Measurements from ENCODE around the gene PRELID1. TPM values are rescaled to one million over a fixed set of nuclear protein-coding genes. Genes with fewer than 3 reads are reported as not detected.
"Not testable (repeated sequence)": the region's sequence is repeated elsewhere in the genome, so short reads cannot be mapped to it uniquely, and the experiment has no call there.

Gene PRELID1
- total RNA-seq (10 to 100 TPM; 32.3 to 69.8 (median 36.2) TPM), polyA plus RNA-seq (100 to 1,000 TPM in 1 of 2 donors, 10 to 100 TPM in 1; 53.9 to 166 TPM)
- long read RNA-seq, donor 1, transcript PRELID1-201 (5 exons, 1,261 nt) = major isoform, 62 of 65 reads
- long read RNA-seq, donor 1, partial matches to known transcripts = 3 of 65 reads
- long read RNA-seq, donor 1, other reads (novel, unspliced or antisense) = 0 of 65 reads
- long read RNA-seq, donor 2, transcript PRELID1-201 (5 exons, 1,261 nt) = major isoform, 76 of 80 reads
- long read RNA-seq, donor 2, partial matches to known transcripts = 2 of 80 reads
- long read RNA-seq, donor 2, other reads (novel, unspliced or antisense) = 2 of 80 reads
- long read RNA-seq, donor 3, transcript PRELID1-201 (5 exons, 1,261 nt) = major isoform, 82 of 84 reads
- long read RNA-seq, donor 3, partial matches to known transcripts = 0 of 84 reads
- long read RNA-seq, donor 3, other reads (novel, unspliced or antisense) = 2 of 84 reads

- peak; percentile 82 to 93 (median 86) for ATAC-seq
- Histone ChIP-seq H3K27me3 (no peaks in the 10 kb centered on the region), H3K4me3 (peak within 1 kb of the TSS; percentile 67 to 100 (median 94)), H3K4me1 (peaks cover 20 to 85% (median 52%) of the 10 kb centered on the region in 9 donors), H3K36me3 (peaks cover 0 to 54% (median 7%) of the 10 kb centered on the region in 9 donors), H3K27ac (peak within 1 kb of the TSS; percentile 72 to 97 (median 89)), H3K9me3 (no peaks in the 10 kb centered on the region)
- peak; percentile 88 to 91 for DNase-seq
- intact Hi-C loops (cut with DNase I) = loop anchor here in 6 of 10 donors (5.0 to 10.0 kb wide), 3 partner anchors 186 to 191 kb away; no protein-coding TSS in a partner anchor
- WGBS, 2 donors = 0% methylated on average over 99 to 100 of the region's 100 CpGs
- peak in 8 of 9 donors; percentile 12 to 66 (median 35) for TF ChIP-seq CTCF (IDR thresholded peaks at IDR 0.05)
Observed at GRCh38 chr5:177303121-177303924, at the start of gene PRELID1, which contains the start of gene RAB24. Gene PRELID1 (plus strand): TSS chr5:177303799. CDS start chr5:177303986, 187 bp downstream. Gene RAB24 (minus strand): TSS chr5:177303719. CDS start chr5:177303288, 431 bp downstream.

GRCh38 chr5:177256296-177256695 is 47.3 kb upstream of the PRELID1 start:
- Histone ChIP-seq H3K4me3 (no peak overlapping the region), H3K9me3 (no peaks in the 10 kb centered on the region), H3K4me1 (peaks cover 0 to 4% (median 0%) of the 10 kb centered on the region in 9 donors), H3K27ac (no peak overlapping the region), H3K27me3 (no peaks in the 10 kb centered on the region), H3K36me3 (peaks cover 0 to 100% (median 61%) of the 10 kb centered on the region in 9 donors)
- DNase-seq (no peak), ATAC-seq (no peak)
- no peak for TF ChIP-seq CTCF (IDR thresholded peaks at IDR 0.05)
- 54 to 58% methylated on average over 5 of the region's 5 CpGs for WGBS, 2 donors
- intact Hi-C loops (cut with DNase I) = loop anchor here in 1 of 10 donors (5.0 kb wide), 1 partner anchor 144 kb away; no protein-coding TSS in a partner anchor

GRCh38 chr5:177258711-177259110 is 44.9 kb upstream of the PRELID1 start:
- WGBS, 2 donors = 91 to 96% methylated on average over 7 of the region's 7 CpGs
- not testable (repeated sequence) for H3K27me3 ChIP-seq, H3K4me1 ChIP-seq, ATAC-seq, H3K27ac ChIP-seq, H3K9me3 ChIP-seq, H3K4me3 ChIP-seq, DNase-seq
- intact Hi-C loops (cut with DNase I) = loop anchor here in 1 of 10 donors (5.0 kb wide), 1 partner anchor 146 kb away; no protein-coding TSS in a partner anchor
- H3K36me3 ChIP-seq = peaks cover 0 to 100% (median 59%) of the 10 kb centered on the region in 9 donors

- H3K9me3 ChIP-seq = no peaks in the 10 kb centered on the region
- intact Hi-C loops (cut with DNase I) = no loop called here
- peaks cover 0 to 100% (median 50%) of the 10 kb centered on the region in 9 donors for H3K36me3 ChIP-seq
- DNase-seq (no peak), ATAC-seq (no peak)
- 92 to 93% methylated on average over 7 of the region's 7 CpGs for WGBS, 2 donors
- no peak for TF ChIP-seq CTCF (IDR thresholded peaks at IDR 0.05)
- H3K27me3 ChIP-seq = no peaks in the 10 kb centered on the region
- H3K4me3 ChIP-seq = no peak overlapping the region
- H3K27ac ChIP-seq = no peak overlapping the region
- H3K4me1 ChIP-seq = no peaks in the 10 kb centered on the region
Observed at GRCh38 chr5:177260961-177261360, 42.6 kb upstream of the PRELID1 start.
